Dermis microvascular lymphatic vessel endothelial cell (primary cell): ENCODE data around the gene TRIAP1. TPM values are rescaled to one million over a fixed set of nuclear protein-coding genes. Genes with fewer than 3 reads are reported as not detected.

ENCODE experiments used
- DNase-seq, 2 donors: peaks; one replicate each; pipeline versions ENCODE4 v3.0.0 to v3.0.0-alpha.2; 2010; ENCODE audit warnings: low read depth in 2 of 2
- total RNA-seq: library from RNA; depleted of rRNA; stranded (reverse); fragments of >200 nt; gene quantifications from 2 replicates; pipeline ENCODE4 v1.2.1, GENCODE V29; 2014

The TRIAP1 gene
- total RNA-seq, 1 donor from 2014 or later, result 30.3 TPM

- DNase-seq, result no peak
Measured at GRCh38 chr12:120432772-120433525, 13.2 kb downstream of the TRIAP1 start.

GRCh38 chr12:120429368-120429767 is 16.8 kb downstream of the TRIAP1 start:
- DNase-seq, result no peak

- no peak for DNase-seq
Measured at GRCh38 chr12:120428597-120429229, 17.5 kb downstream of the TRIAP1 start.

GRCh38 chr12:120425797-120426196 is 20.4 kb downstream of the TRIAP1 start:
- no peak for DNase-seq

GRCh38 chr12:120422892-120423456 is 23.2 kb downstream of the TRIAP1 start:
- no peak for DNase-seq

GRCh38 chr12:120421701-120422100 is 24.5 kb downstream of the TRIAP1 start:
- DNase-seq, result no peak

- no peak for DNase-seq
Measured at GRCh38 chr12:120417917-120418580, 28.1 kb downstream of the TRIAP1 start.

- DNase-seq, result no peak
Measured at GRCh38 chr12:120416490-120417216, 29.5 kb downstream of the TRIAP1 start.

- no peak for DNase-seq
Measured at GRCh38 chr12:120413901-120414695, 32.1 kb downstream of the TRIAP1 start.

GRCh38 chr12:120412421-120412820 is 33.8 kb downstream of the TRIAP1 start:
- DNase-seq, result no peak

GRCh38 chr12:120408771-120409170 is 37.4 kb downstream of the TRIAP1 start:
- DNase-seq, result no peak

GRCh38 chr12:120406553-120406952 is 39.6 kb downstream of the TRIAP1 start:
- no peak for DNase-seq

- no peak for DNase-seq
Measured at GRCh38 chr12:120406069-120406468, 40.1 kb downstream of the TRIAP1 start.

GRCh38 chr12:120404271-120404670 is 41.9 kb downstream of the TRIAP1 start:
- DNase-seq, result no peak

GRCh38 chr12:120403869-120404268 is 42.3 kb downstream of the TRIAP1 start:
- DNase-seq, result no peak

- no peak for DNase-seq
Measured at GRCh38 chr12:120402217-120402616, 44.0 kb downstream of the TRIAP1 start.

GRCh38 chr12:120399531-120399930 is 46.7 kb downstream of the TRIAP1 start:
- DNase-seq, result no peak

GRCh38 chr12:120397824-120398540 is 48.2 kb downstream of the TRIAP1 start:
- no peak for DNase-seq

- no peak for DNase-seq
Measured at GRCh38 chr12:120394483-120395367, 51.5 kb downstream of the TRIAP1 start.
